HL-60 (cell line): ENCODE measurements around the gene BLTP3B. TPM values are rescaled to one million over a fixed set of nuclear protein-coding genes. Genes with fewer than 3 reads are reported as not detected.

Experiments used
- DNase-seq, 2 experiments: peaks; one replicate each; pipeline ENCODE4 v3.0.0-alpha.2; 2010 to 2020; ENCODE audit warnings: low read depth in 1 of 2, low spot score in 1 of 2
- H3K27ac ChIP-seq: fragments of 250-450 bp; sonication (Bioruptor Pico); replicated peaks from 2 replicates; pipeline ENCODE4 v1.5.1; 2020; ENCODE audit warnings: mild to moderate bottlenecking, moderate library complexity
- H3K27me3 ChIP-seq: fragments of 250-450 bp; sonication (Bioruptor Pico); 2 replicates; pipeline ENCODE4 v1.5.1; 2021; ENCODE audit warnings: mild to moderate bottlenecking, moderate library complexity; ENCODE audit not compliant: insufficient read depth, poor library complexity, severe bottlenecking
- H3K4me3 ChIP-seq: replicated peaks from 2 replicates; pipeline ENCODE4 v1.5.1; 2011; ENCODE audit warnings: mild to moderate bottlenecking, control low read depth, low read length; ENCODE audit not compliant: insufficient read depth
- GABPA ChIP-seq: IDR thresholded peaks from 2 replicates; pipeline ENCODE4 v1.6.1; 2012; ENCODE audit warnings: low read depth
- POLR2AphosphoS5 ChIP-seq: IDR thresholded peaks from 2 replicates; pipeline ENCODE4 v1.6.1; 2012; ENCODE audit warnings: low read depth
- SPI1 ChIP-seq: IDR thresholded peaks from 2 replicates; pipeline ENCODE4 v1.6.1; 2012; ENCODE audit warnings: low read depth, mild to moderate bottlenecking, borderline replicate concordance
- microRNA-seq: library from miRNA; unstranded; fragments of <30 nt; microRNA quantifications from one replicate; pipeline ENCODE4, GENCODE V29; 2018
- TF ChIP-seq, protein P1 (sequence below): IDR thresholded peaks from one replicate; pipeline ENCODE4 v1.5.1; 2011; ENCODE audit warnings: low read length, control low read depth, inconsistent platforms; ENCODE audit not compliant: insufficient read depth

BLTP3B gene

DNA sequence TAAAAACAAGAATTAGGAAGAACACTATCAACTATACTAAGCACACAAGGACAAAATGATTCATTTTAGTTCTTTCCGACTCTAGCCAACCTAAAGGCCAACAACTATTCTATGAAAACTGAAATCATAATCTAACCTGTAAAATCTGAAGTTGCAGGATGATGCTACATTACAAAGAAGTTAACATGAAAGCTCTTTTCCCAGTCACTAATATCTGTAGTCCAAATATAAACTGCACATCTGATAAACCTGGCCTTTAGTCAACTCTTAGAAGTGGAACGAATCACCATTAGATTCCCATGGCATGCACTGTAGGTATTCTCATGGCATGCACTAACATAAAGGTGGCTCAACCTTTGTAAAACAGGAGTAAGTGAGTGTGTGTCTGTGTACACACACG is 41.7 kb downstream of the BLTP3B start:
- no peak for DNase-seq
- no peak overlapping the region for H3K27ac ChIP-seq
- H3K4me3 ChIP-seq = no peak overlapping the region
- TF ChIP-seq GABPA (no peak), POLR2AphosphoS5 (no peak), SPI1 (no peak)
- TF ChIP-seq, protein P1, sequence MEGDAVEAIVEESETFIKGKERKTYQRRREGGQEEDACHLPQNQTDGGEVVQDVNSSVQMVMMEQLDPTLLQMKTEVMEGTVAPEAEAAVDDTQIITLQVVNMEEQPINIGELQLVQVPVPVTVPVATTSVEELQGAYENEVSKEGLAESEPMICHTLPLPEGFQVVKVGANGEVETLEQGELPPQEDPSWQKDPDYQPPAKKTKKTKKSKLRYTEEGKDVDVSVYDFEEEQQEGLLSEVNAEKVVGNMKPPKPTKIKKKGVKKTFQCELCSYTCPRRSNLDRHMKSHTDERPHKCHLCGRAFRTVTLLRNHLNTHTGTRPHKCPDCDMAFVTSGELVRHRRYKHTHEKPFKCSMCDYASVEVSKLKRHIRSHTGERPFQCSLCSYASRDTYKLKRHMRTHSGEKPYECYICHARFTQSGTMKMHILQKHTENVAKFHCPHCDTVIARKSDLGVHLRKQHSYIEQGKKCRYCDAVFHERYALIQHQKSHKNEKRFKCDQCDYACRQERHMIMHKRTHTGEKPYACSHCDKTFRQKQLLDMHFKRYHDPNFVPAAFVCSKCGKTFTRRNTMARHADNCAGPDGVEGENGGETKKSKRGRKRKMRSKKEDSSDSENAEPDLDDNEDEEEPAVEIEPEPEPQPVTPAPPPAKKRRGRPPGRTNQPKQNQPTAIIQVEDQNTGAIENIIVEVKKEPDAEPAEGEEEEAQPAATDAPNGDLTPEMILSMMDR = no peak
- no peaks in the 10 kb centered on the region for H3K27me3 ChIP-seq

Small RNAs within 50 kb of the gene (microRNA-seq; reads per million reads assigned to microRNA genes)
- gene MIR1827 = not detected
